Keratinocyte (primary cell): Measurements from ENCODE around the gene OLFM3. TPM values are rescaled to one million over a fixed set of nuclear protein-coding genes. Genes with fewer than 3 reads are reported as not detected.

Experiments used
- DNase-seq: peaks from one replicate; pipeline ENCODE4 v3.0.0-alpha.2; 2011; ENCODE audit warnings: low read depth, missing footprints, low spot score
- FAIRE-seq: peaks from 2 replicates; lab custom pipeline; 2011; peaks lifted over from hg19 to GRCh38; lab: Jason Lieb, UNC
- H2AFZ ChIP-seq: 2 replicates; pipeline ENCODE4 v1.6.0; 2012; ENCODE audit warnings: low read length, control low read depth, inconsistent platforms; ENCODE audit not compliant: control insufficient read depth
- H3K27ac ChIP-seq: 2 replicates; pipeline ENCODE4 v1.5.1; 2011; ENCODE audit warnings: low read length; ENCODE audit not compliant: control insufficient read depth, insufficient read depth
- H3K27me3 ChIP-seq: 3 replicates; pipeline ENCODE4 v1.6.0; 2011; ENCODE audit warnings: low read length; ENCODE audit not compliant: control insufficient read depth, insufficient read depth; ENCODE audit errors: extremely low read depth
- H3K36me3 ChIP-seq, 2 experiments: 2 replicates in 1 of 2; 3 replicates in 1 of 2; pipeline ENCODE4 v1.5.1; 2011; ENCODE audit warnings: low read length in 2 of 2, mild to moderate bottlenecking in 1 of 2; ENCODE audit not compliant: control insufficient read depth in 2 of 2, insufficient read depth in 2 of 2; ENCODE audit errors: extremely low read depth in 1 of 2
- H3K4me1 ChIP-seq: 3 replicates; pipeline ENCODE4 v1.5.1; 2011; ENCODE audit warnings: low read length; ENCODE audit not compliant: control insufficient read depth, insufficient read depth; ENCODE audit errors: extremely low read depth
- H3K4me2 ChIP-seq: 3 replicates; pipeline ENCODE4 v1.6.0; 2011; ENCODE audit warnings: low read depth, low read length; ENCODE audit not compliant: control insufficient read depth, insufficient read depth; ENCODE audit errors: extremely low read depth
- H3K4me3 ChIP-seq, 3 experiments: fragments of 200-600 bp in 1 of 3; sonication (generic) in 1 of 3; 2 replicates in 2 of 3; 3 replicates in 1 of 3; pipeline ENCODE4 v1.5.1; 2011 to 2016; ENCODE audit warnings: low read length in 3 of 3, mild to moderate bottlenecking in 3 of 3, control low read depth in 2 of 3, inconsistent platforms in 1 of 3, low read depth in 1 of 3, mixed read lengths in 1 of 3, mixed run types in 1 of 3, moderate library complexity in 1 of 3; ENCODE audit not compliant: control insufficient read depth in 2 of 3, insufficient read depth in 2 of 3; ENCODE audit errors: extremely low read depth in 1 of 3
- H3K79me2 ChIP-seq: 2 replicates; pipeline ENCODE4 v1.6.0; 2012; ENCODE audit warnings: low read length; ENCODE audit not compliant: control insufficient read depth, insufficient read depth
- H3K9ac ChIP-seq: 3 replicates; pipeline ENCODE4 v1.6.0; 2011; ENCODE audit warnings: low read length; ENCODE audit not compliant: control insufficient read depth, insufficient read depth; ENCODE audit errors: extremely low read depth
- H3K9me1 ChIP-seq: 3 replicates; pipeline ENCODE4 v1.6.0; 2011; ENCODE audit warnings: low read length; ENCODE audit not compliant: control insufficient read depth, insufficient read depth; ENCODE audit errors: extremely low read depth
- H3K9me3 ChIP-seq: 2 replicates; pipeline ENCODE4 v1.5.1; 2012; ENCODE audit warnings: low read depth, low read length; ENCODE audit not compliant: control insufficient read depth
- H4K20me1 ChIP-seq: 3 replicates; pipeline ENCODE4 v1.6.0; 2011; ENCODE audit warnings: low read length; ENCODE audit not compliant: control insufficient read depth, insufficient read depth; ENCODE audit errors: extremely low read depth
- EZH2 ChIP-seq: IDR thresholded peaks from one replicate; pipeline ENCODE4 v1.6.1; 2012; ENCODE audit warnings: inconsistent platforms, mild to moderate bottlenecking, low read length, moderate library complexity
- dilution Hi-C: fragments of 300-500 bp; cut with MboI; formaldehyde crosslinking; loops from one replicate; pipeline ENCODE4 v1.7.0; 2020; ENCODE audit warnings: low sequenced_read_pairs; ENCODE audit not compliant: extremely low pct_ligation_motif_present
- polyA plus RNA-seq, 5 experiments: library from polyadenylated mRNA; depleted of rRNA in 3 of 5; stranded (reverse) in 3 of 5; stranded (forward) in 1 of 5; unstranded in 1 of 5; fragments of >200 nt; gene quantifications; 1 replicate in 1 of 5; 2 replicates in 3 of 5; 3 replicates in 1 of 5; pipeline versions ENCODE4 v1.2.1 to v1.2.3, GENCODE V29; 2011 to 2012; ENCODE audit warnings: missing spikeins in 2 of 5, low read depth in 1 of 5, low replicate concordance in 1 of 5
- TF ChIP-seq, protein P1 (sequence below), 3 experiments: IDR thresholded peaks in 1 of 3; conservative IDR thresholded peaks in 1 of 3; optimal IDR thresholded peaks in 1 of 3; 2 replicates in 2 of 3; 3 replicates in 1 of 3; pipeline versions ENCODE3 to v1.5.1; 2011; ENCODE audit warnings: low read length in 3 of 3, mild to moderate bottlenecking in 3 of 3, moderate library complexity in 2 of 3, control low read depth in 1 of 3, inconsistent platforms in 1 of 3; ENCODE audit not compliant: insufficient read depth in 2 of 3; ENCODE audit errors: extremely low read depth in 1 of 3

Gene OLFM3
- polyA plus RNA-seq, 1 donor (not counting 4 experiments of a cell fraction or from before 2014, with no cell fraction given) = not detected

DNA sequence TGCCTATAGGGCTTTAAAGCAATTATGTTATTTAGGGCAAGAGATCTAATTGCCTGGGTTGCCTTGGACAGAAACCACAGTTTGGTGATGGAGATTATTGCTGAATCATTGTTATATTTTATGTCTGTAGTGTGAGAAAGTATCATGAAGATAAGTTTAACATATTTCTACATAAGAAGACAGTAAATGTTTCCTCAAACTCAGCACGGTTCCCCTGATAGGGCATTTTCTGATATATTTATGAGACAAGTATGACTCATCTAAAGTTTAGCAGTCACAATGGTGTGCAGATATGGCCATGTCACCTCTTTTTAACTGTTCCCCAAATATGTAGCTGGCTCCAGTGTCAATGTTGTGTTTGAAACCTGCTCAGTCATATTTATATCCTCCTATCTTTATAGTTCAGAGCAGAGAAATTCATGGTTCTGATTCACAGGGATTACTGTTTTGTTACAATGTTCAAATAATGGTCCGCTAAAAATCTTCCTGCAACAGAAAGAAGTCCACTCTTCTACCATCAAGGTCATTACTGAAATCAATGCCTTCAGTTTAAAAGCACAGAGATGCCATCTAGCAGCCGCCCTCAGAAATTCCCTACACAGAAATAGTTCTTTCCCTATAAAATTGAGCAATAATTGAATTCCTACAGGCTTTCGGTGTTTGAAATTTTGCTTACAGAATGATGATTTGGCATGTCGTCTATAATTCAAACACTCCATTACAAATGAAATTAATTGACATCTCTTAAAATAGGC is 3.7 kb downstream of the OLFM3 start:
- FAIRE-seq (no peak), DNase-seq (no peak)
- Histone ChIP-seq H3K4me1 (no peaks in the 10 kb centered on the region), H3K36me3 (no peaks in the 10 kb centered on the region), H2AFZ (no peak overlapping the region), H3K27me3 (no peaks in the 10 kb centered on the region), H3K27ac (no peak overlapping the region), H3K4me3 (no peak overlapping the region), H4K20me1 (no peaks in the 10 kb centered on the region), H3K9me1 (no peaks in the 10 kb centered on the region), H3K4me2 (no peak overlapping the region), H3K9ac (no peak overlapping the region), H3K9me3 (no peaks in the 10 kb centered on the region), H3K79me2 (no peaks in the 10 kb centered on the region)
- dilution Hi-C loops = no loop called here
- TF ChIP-seq, protein P1, sequence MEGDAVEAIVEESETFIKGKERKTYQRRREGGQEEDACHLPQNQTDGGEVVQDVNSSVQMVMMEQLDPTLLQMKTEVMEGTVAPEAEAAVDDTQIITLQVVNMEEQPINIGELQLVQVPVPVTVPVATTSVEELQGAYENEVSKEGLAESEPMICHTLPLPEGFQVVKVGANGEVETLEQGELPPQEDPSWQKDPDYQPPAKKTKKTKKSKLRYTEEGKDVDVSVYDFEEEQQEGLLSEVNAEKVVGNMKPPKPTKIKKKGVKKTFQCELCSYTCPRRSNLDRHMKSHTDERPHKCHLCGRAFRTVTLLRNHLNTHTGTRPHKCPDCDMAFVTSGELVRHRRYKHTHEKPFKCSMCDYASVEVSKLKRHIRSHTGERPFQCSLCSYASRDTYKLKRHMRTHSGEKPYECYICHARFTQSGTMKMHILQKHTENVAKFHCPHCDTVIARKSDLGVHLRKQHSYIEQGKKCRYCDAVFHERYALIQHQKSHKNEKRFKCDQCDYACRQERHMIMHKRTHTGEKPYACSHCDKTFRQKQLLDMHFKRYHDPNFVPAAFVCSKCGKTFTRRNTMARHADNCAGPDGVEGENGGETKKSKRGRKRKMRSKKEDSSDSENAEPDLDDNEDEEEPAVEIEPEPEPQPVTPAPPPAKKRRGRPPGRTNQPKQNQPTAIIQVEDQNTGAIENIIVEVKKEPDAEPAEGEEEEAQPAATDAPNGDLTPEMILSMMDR (optimal IDR thresholded peaks at IDR 0.05 in 1 of 3, IDR thresholded peaks at IDR 0.05 in 1 of 3, conservative IDR thresholded peaks at IDR 0.05 in 1 of 3; ENCODE audit: extremely low read depth in 1 of 3, insufficient read depth in 2 of 3, low read length in 3 of 3) = no peak
- no peak for TF ChIP-seq EZH2

DNA sequence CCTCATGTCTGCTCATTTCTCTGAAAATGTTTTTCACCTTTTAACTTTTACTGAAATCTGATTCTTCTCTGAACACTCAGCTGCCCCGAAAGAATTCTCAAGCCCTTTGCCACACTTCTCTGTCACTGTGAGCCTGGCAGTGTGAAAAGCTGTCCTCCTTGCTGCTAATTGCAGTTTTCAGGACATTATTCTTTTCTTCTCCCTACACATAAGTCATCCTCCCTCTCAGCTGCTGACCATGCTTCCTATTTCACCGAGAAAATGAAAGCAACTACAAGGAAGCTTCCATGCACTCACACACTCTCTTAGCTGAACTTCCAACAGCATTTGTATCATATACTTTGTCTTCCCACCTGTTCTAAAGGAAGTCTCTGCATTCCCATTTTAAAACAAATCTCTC is 15.8 kb downstream of the OLFM3 start:
- DNase-seq (no peak), FAIRE-seq (no peak)
- no peak overlapping the region for H3K27ac ChIP-seq
- no peak for TF ChIP-seq EZH2
- TF ChIP-seq, protein P1 (optimal IDR thresholded peaks at IDR 0.05 in 1 of 3, IDR thresholded peaks at IDR 0.05 in 1 of 3, conservative IDR thresholded peaks at IDR 0.05 in 1 of 3; ENCODE audit: extremely low read depth in 1 of 3, insufficient read depth in 2 of 3, low read length in 3 of 3) = no peak
- H4K20me1 ChIP-seq = no peaks in the 10 kb centered on the region
- no peak overlapping the region for H3K4me2 ChIP-seq
- dilution Hi-C loops = no loop called here
- no peaks in the 10 kb centered on the region for H3K9me3 ChIP-seq
- no peaks in the 10 kb centered on the region for H3K79me2 ChIP-seq
- no peak overlapping the region for H3K9ac ChIP-seq
- no peak overlapping the region for H2AFZ ChIP-seq
- H3K27me3 ChIP-seq = no peaks in the 10 kb centered on the region
- no peak overlapping the region for H3K4me3 ChIP-seq
- H3K9me1 ChIP-seq = no peaks in the 10 kb centered on the region
- H3K36me3 ChIP-seq = no peaks in the 10 kb centered on the region
- no peaks in the 10 kb centered on the region for H3K4me1 ChIP-seq
